Central memory CD8-positive, alpha-beta T cell (primary cell): ENCODE measurements around the gene CSE1L.
"Not testable (repeated sequence)": the region's sequence is repeated elsewhere in the genome, so short reads cannot be mapped to it uniquely, and the experiment has no call there.

Experiments used
- ATAC-seq: fragments of 150-1000 bp; cut with Tn5 transposase; replicated peaks from 2 replicates; pipeline ENCODE4 v1.10.0; 2022; ENCODE audit warnings: mild to moderate bottlenecking, moderate FRiP score, moderate number of reproducible peaks; ENCODE audit not compliant: poor library complexity, severe bottlenecking; ENCODE audit errors: extremely low read depth
- DNase-seq, 2 donors: peaks; one replicate each; pipeline ENCODE4 v3.0.0; 2021; ENCODE audit warnings: low spot score in 2 of 2
- H3K27ac Mint-ChIP-seq: one replicate; pipeline ENCODE4 v1.8.0; 2022; ENCODE audit warnings: low read depth, mild to moderate bottlenecking, moderate library complexity, mixed read lengths
- H3K27me3 Mint-ChIP-seq: one replicate; pipeline ENCODE4 v1.8.0; 2022; ENCODE audit warnings: mixed read lengths
- H3K36me3 Mint-ChIP-seq: one replicate; pipeline ENCODE4 v1.8.0; 2022; ENCODE audit warnings: mild to moderate bottlenecking, moderate library complexity, mixed read lengths; ENCODE audit not compliant: insufficient read depth
- H3K4me1 Mint-ChIP-seq: one replicate; pipeline ENCODE4 v1.8.0; 2022; ENCODE audit warnings: mixed read lengths
- H3K4me3 Mint-ChIP-seq: one replicate; pipeline ENCODE4 v1.8.0; 2022; ENCODE audit warnings: mild to moderate bottlenecking, moderate library complexity, mixed read lengths
- H3K9me3 Mint-ChIP-seq: one replicate; pipeline ENCODE4 v1.8.0; 2022; ENCODE audit warnings: mixed read lengths

CSE1L gene, protein sequence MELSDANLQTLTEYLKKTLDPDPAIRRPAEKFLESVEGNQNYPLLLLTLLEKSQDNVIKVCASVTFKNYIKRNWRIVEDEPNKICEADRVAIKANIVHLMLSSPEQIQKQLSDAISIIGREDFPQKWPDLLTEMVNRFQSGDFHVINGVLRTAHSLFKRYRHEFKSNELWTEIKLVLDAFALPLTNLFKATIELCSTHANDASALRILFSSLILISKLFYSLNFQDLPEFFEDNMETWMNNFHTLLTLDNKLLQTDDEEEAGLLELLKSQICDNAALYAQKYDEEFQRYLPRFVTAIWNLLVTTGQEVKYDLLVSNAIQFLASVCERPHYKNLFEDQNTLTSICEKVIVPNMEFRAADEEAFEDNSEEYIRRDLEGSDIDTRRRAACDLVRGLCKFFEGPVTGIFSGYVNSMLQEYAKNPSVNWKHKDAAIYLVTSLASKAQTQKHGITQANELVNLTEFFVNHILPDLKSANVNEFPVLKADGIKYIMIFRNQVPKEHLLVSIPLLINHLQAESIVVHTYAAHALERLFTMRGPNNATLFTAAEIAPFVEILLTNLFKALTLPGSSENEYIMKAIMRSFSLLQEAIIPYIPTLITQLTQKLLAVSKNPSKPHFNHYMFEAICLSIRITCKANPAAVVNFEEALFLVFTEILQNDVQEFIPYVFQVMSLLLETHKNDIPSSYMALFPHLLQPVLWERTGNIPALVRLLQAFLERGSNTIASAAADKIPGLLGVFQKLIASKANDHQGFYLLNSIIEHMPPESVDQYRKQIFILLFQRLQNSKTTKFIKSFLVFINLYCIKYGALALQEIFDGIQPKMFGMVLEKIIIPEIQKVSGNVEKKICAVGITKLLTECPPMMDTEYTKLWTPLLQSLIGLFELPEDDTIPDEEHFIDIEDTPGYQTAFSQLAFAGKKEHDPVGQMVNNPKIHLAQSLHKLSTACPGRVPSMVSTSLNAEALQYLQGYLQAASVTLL

DNA sequence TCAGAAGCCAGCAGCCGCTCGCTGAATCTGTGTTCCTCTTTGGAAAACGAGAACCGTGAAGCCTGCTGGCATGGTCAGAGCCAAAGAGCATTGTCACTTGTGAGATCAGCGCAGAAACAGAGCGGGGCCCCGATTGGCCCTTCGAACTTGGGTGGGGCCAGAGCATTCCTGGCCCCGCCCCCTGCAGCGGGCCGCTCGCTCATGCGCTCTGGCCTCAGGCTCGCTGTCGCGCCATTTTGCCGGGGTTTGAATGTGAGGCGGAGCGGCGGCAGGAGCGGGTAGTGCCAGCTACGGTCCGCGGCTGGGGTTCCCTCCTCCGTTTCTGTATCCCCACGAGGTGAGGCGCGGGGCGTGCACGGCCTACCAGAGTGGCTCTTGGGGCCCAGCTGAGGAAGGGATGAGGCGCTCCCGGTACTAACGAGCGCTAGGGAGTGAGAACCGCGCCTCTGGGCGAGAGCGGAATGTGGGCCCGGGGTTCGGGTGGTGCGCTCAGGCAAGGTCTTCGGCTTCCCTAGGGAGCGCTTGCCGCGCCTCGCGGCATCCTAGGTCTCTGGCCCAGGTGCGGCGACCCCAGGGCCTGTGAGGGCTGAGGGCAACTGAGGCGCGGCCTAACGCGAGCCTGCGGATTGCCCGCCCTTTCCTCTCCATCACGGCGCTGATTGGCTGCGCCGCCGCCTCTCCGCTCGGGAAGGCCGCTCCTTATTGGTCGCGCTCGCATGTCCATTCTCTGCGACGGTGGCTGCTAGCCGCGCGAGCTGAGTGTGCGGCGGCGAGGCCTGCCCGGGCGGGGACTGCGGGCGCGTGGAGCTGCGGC is at the start of gene CSE1L:
CSE1L (plus strand) TSS at position 226 of the 814 bp plus-strand sequence. CDS start 12,152 bp downstream, outside the sequence.
- Mint-ChIP-seq H3K4me3 (peak within 1 kb of the TSS; percentile 100), H3K36me3 (peaks cover 22% of the 10 kb centered on the region)
- ATAC-seq: peak; percentile 92

DNA sequence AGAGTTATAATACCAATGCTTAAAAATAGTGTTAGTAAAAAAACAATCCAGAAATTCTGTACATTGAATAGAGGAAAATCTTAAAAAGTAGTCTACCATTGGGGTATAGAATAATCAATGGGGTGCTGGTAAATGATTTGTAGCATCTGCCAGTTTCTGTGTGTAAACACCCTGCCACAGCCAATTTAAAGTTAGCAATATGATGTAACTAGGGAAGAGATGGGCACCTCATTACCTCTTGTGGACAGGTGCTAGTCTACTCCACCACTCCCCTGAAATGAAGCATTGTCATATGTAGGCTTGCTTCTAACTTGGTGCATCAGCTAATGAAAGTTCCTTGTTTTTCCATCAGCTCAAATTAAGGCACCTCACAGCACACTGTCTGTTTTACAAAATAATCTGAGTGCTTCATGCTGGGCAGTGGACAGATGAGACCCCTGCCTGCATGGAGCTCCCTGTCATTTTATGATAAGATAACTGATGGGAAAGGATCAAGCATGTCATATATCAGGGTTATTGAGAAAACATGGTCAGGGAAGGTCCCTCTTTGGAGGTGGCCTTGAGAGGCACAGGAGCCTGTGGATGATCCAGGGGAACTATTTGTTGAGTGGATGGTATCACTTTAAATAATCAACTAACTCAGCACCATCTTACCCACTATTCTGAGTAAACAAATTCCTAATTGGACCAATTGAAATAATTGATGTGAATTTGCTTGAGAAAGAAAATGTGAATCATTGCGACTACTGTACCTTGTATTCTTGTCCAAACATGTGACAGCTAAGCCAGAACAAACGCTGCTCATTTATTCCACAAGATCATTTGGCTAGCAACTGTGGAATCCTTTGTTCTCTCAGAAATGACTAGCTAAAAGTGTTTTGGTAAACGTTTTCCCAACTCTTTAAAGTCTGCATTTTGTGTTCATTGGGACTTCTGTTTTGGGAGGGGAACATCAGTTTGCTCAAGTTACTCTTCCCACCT is 45.9 kb upstream of the CSE1L start:
- ATAC-seq: no peak
- Mint-ChIP-seq H3K27me3 (no peaks in the 10 kb centered on the region), H3K27ac (no peak overlapping the region), H3K36me3 (peaks cover 48% of the 10 kb centered on the region), H3K4me1 (no peaks in the 10 kb centered on the region), H3K4me3 (no peak overlapping the region), H3K9me3 (no peaks in the 10 kb centered on the region)
- DNase-seq: no peak

More for the DNA sequence above, at the start of gene CSE1L:
- DNase-seq: peak; percentile 93 to 95
- H3K27ac Mint-ChIP-seq: peak within 1 kb of the TSS; percentile 98
- H3K9me3 Mint-ChIP-seq: no peaks in the 10 kb centered on the region
- no peaks in the 10 kb centered on the region for H3K27me3 Mint-ChIP-seq
- peaks cover 31% of the 10 kb centered on the region for H3K4me1 Mint-ChIP-seq

DNA sequence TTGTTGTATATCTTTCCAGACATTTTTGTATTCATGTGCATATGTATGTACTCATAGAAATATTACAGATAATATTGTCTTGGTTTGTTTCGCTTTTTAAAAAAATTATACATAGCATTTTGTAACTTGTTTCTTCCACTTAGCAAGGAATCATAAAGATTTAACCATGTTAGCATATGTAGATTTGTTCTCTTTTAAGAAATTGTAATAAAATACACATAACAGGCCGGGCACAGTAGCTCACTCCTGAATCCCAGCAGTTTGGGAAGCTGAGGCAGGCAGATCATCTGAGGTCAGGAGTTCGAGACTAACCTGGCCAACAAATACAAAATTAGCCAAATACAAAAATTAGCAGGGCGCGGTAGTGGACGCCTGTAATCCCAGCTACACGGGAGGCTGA is 44.4 kb upstream of the CSE1L start:
- no peak overlapping the region for H3K4me3 Mint-ChIP-seq
- DNase-seq: no peak
- H3K36me3 Mint-ChIP-seq: peaks cover 45% of the 10 kb centered on the region
- no peaks in the 10 kb centered on the region for H3K27me3 Mint-ChIP-seq
- H3K27ac Mint-ChIP-seq: no peak overlapping the region
- no peaks in the 10 kb centered on the region for H3K9me3 Mint-ChIP-seq
- no peaks in the 10 kb centered on the region for H3K4me1 Mint-ChIP-seq
- no peak for ATAC-seq

DNA sequence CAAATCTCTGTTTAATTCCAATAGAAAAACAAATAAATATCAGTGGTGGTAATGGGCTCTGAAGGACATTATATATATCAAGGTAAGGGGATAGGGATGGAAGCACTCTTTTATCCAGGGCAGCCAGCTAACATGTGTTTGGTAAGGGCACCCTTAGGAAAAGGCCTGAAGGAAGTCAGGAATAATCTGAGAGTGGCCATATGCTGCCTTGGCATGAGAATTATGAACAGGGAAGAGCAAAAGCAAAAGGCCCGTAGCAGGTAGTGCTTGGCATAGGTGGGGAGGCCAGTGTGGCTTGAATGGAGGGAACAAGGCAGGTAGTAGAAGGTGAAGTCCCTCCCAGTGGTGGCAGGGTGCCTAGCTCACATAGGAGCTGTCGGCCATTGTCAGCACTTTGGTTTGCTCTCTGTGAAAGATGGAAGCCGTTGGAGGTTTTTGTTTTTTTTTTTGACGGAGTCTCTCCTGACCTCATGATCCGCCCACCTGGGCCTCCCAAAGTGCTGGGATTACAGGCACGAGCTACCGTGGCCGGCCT is 39.6 kb upstream of the CSE1L start:
- Mint-ChIP-seq H3K9me3 (no peaks in the 10 kb centered on the region), H3K4me1 (no peaks in the 10 kb centered on the region), H3K36me3 (peaks cover 33% of the 10 kb centered on the region), H3K4me3 (no peak overlapping the region), H3K27me3 (no peaks in the 10 kb centered on the region), H3K27ac (peak overlapping the region; percentile 22)
- no peak for DNase-seq
- ATAC-seq: no peak

DNA sequence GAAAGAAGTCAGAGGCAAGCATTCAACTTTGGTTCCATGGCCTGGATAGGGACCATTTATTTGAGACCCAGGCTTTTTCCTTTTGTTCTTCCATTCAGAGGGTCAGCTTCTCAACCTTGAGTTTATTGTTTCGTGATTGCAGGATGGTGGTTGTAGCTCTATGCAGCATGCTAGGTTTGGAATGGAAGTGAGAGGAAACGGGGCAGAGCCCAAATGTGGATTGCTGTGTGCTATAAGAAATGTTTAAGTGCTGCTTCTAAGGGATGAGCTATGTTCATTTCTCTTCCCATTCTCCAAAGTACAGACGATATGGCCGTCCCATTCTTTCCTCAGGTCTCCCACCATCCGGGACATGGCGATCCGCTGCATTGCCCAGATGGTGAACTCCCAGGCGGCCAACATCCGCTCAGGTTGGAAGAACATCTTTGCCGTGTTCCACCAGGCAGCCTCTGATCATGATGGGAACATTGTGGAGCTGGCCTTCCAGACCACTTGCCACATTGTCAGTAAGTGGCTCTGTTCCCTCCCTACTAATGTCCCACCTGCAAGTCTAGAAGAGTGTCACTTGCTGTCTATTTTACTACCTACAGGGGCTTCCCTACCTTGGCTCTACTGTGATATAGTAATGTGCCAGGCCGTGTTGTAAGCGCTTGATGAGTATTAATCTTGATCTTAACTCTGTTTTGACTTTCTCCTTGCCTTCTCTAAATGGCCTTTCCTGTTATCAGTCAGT is 36.0 kb upstream of the CSE1L start:
- H3K36me3 Mint-ChIP-seq: peaks cover 50% of the 10 kb centered on the region
- ATAC-seq (no peak), DNase-seq (no peak)
- no peaks in the 10 kb centered on the region for H3K4me1 Mint-ChIP-seq
- no peak overlapping the region for H3K4me3 Mint-ChIP-seq
- H3K27ac Mint-ChIP-seq: no peak overlapping the region
- H3K9me3 Mint-ChIP-seq: no peaks in the 10 kb centered on the region
- H3K27me3 Mint-ChIP-seq: no peaks in the 10 kb centered on the region

DNA sequence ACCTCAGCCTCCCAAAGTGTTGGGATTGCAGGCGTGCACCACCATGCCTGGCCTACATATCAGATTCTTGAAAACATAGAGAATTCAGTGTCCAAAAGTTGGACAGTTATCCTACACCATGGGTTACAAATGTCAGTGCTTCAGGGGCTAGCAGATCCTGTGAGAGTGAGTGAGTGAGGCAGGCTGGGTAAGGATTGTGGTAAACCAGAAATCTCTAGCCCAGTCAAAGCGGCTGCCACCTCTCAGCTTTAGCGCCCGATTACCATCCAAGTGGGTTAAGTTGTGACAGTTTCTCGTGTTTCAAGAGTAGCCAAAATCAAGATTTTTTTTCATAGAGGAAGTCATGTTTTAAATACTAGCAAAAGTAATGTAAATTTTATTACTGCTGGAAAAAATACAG is 21.9 kb upstream of the CSE1L start:
- H3K36me3 Mint-ChIP-seq: peaks cover 49% of the 10 kb centered on the region
- DNase-seq (no peak), ATAC-seq (peak; percentile 79)
- no peak overlapping the region for H3K27ac Mint-ChIP-seq
- H3K9me3 Mint-ChIP-seq: no peaks in the 10 kb centered on the region
- H3K4me1 Mint-ChIP-seq: no peaks in the 10 kb centered on the region
- H3K4me3 Mint-ChIP-seq: no peak overlapping the region
- H3K27me3 Mint-ChIP-seq: no peaks in the 10 kb centered on the region

DNA sequence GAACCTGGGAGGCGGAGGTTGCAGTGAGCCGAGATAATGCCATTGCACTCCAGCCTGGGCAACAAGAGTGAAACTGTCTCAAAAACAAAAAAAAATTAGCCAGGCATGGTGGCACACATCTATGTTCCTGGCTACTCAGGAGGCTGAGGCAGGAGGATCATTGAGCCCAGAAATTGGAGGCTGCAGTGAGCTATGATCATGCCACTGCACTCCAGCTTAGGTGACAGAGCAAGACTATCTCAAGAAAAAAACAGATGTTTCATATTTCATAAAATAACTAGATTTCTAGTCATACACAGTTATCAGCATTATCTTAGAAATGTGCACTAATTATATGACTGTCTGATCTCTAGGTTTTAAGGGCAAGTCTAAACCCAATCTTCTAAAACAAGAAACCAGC is 17.9 kb upstream of the CSE1L start:
- H3K27ac Mint-ChIP-seq, H3K4me1 Mint-ChIP-seq, H3K27me3 Mint-ChIP-seq, ATAC-seq, H3K9me3 Mint-ChIP-seq, DNase-seq, H3K4me3 Mint-ChIP-seq: not testable (repeated sequence)
- peaks cover 60% of the 10 kb centered on the region for H3K36me3 Mint-ChIP-seq

DNA sequence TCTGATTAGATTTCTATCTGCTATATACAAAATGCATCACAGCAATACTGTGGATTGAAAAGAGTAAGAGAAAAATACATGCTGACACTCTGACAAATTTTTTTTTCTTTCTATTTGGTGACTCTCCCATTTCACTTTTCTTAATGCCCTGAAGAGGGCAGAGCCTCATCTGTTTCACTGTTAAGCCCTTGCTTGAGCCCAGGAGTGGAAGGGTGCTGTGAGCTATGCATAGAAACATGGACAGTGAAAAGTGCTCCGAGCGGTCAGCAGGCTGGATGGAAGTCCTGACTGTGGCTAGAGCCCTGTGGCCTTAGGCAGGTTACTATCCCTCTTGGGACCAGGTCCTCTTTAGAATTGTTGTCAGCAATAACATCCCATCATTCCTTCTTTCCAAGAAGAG is 17.4 kb upstream of the CSE1L start:
- Mint-ChIP-seq H3K4me1 (no peaks in the 10 kb centered on the region), H3K9me3 (no peaks in the 10 kb centered on the region), H3K4me3 (no peak overlapping the region), H3K27me3 (no peaks in the 10 kb centered on the region), H3K36me3 (peaks cover 62% of the 10 kb centered on the region), H3K27ac (no peak overlapping the region)
- no peak for ATAC-seq
- no peak for DNase-seq

DNA sequence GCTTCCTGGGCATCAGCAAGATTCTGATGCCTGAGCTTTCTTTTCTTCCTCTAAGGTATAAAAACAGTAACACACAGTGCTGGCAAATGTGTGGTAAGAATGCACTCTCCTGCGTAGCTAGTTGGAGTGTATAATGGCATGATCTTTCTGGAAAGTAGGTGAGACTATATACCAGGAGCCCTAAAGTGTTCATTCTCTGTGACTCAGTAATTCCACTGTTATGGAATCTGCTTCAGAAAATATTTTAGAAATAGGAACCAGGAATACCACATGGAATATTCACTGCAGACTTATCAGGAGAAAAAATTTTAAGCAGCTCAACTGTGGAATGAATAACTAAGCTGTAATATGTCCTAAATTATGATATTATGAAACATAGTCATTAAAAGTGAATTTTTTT is 16.9 kb upstream of the CSE1L start:
- Mint-ChIP-seq H3K36me3 (peaks cover 60% of the 10 kb centered on the region), H3K27ac (no peak overlapping the region), H3K4me3 (no peak overlapping the region), H3K27me3 (no peaks in the 10 kb centered on the region), H3K9me3 (no peaks in the 10 kb centered on the region), H3K4me1 (no peaks in the 10 kb centered on the region)
- no peak for ATAC-seq
- no peak for DNase-seq

DNA sequence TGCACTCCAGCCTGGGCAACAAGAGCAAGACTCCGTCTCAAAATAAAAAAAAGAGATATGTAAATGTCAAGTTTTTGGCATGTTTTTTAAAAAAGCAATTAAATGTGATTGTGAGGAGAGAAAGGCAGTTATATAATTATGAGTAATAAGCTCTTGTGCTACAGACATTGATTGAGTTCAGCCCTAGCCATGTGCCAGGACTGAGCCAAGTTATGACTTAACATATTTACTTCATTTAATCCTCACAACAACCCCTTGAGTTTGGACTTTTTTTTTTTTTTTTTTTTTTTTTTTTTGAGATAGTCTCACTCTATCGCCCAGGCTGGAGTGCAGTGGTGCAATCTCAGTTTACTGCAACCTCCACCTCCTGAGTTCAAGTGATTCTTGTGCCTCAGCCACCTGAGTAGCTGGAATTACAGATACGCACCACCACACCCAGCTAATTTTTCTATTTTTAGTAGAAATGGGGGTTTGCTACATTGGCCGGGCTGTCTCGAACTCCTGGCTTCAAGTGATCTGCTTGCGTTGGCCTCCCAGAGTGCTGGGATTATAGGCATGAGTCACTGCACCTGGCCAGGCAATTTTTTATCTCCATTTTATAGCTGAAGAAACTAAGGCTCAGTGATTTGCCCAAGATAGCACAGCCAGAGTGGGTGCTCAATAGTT is 15.0 kb upstream of the CSE1L start:
- no peak overlapping the region for H3K4me3 Mint-ChIP-seq
- no peaks in the 10 kb centered on the region for H3K9me3 Mint-ChIP-seq
- H3K36me3 Mint-ChIP-seq: peaks cover 51% of the 10 kb centered on the region

More for the DNA sequence above, 15.0 kb upstream of the CSE1L start:
- no peak for DNase-seq
- no peak for ATAC-seq
- Mint-ChIP-seq H3K4me1 (no peaks in the 10 kb centered on the region), H3K27me3 (no peaks in the 10 kb centered on the region), H3K27ac (no peak overlapping the region)
